Gastroesophageal sphincter (tissue), 3 donors: Measurements from ENCODE around the gene TMEM244.

ENCODE experiments used
- CTCF ChIP-seq, 4 experiments: fragments of 200-600 bp in 2 of 4; fragments of 450-650 bp in 2 of 4; sonication (generic) in 1 of 4; IDR thresholded peaks; one replicate each; pipeline ENCODE4 v1.5.1; 2017 to 2019; ENCODE audit warnings: antibody characterized with exemption in 4 of 4, mild to moderate bottlenecking in 2 of 4, moderate library complexity in 2 of 4
- EP300 ChIP-seq: sonication (generic); formaldehyde crosslinking; IDR thresholded peaks from one replicate; pipeline ENCODE4 v1.6.1; 2017; ENCODE audit warnings: antibody characterized with exemption, mild to moderate bottlenecking
- POLR2A ChIP-seq, 2 donors: fragments of 450-650 bp; IDR thresholded peaks; one replicate each; pipeline ENCODE4 v1.6.1; 2017; ENCODE audit warnings: antibody characterized with exemption in 2 of 2, mild to moderate bottlenecking in 2 of 2, moderate library complexity in 1 of 2
- POLR2AphosphoS5 ChIP-seq: sonication (generic); formaldehyde crosslinking; IDR thresholded peaks from one replicate; pipeline ENCODE4 v1.6.1; 2017; ENCODE audit warnings: antibody characterized with exemption

GRCh38 chr6:129832299-129832698 lies 28.8 kb downstream of the TMEM244 start:
- TF ChIP-seq CTCF (IDR thresholded peaks at IDR 0.05) (no peak), POLR2A (IDR thresholded peaks at IDR 0.05) (no peak), POLR2AphosphoS5 (no peak), EP300 (no peak)
